Gastroesophageal sphincter (tissue), 4 donors: Measurements from ENCODE around the gene WSCD2. TPM values are rescaled to one million over a fixed set of nuclear protein-coding genes. Genes with fewer than 3 reads are reported as not detected.

Experiments used
- ATAC-seq: fragments of 150-250 bp; one replicate; pipeline ENCODE4 v1.9.1; 2016; ENCODE audit warnings: mild to moderate bottlenecking, moderate library complexity
- H3K27ac ChIP-seq, 4 donors: fragments of 200-600 bp; sonication (generic) in 3 of 4; 1 replicate in 3 of 4; 2 replicates in 1 of 4; pipeline ENCODE4 v1.5.1; 2016 to 2019
- H3K27me3 ChIP-seq: fragments of 200-600 bp; sonication (generic); one replicate; pipeline ENCODE4 v1.5.1; 2019
- H3K36me3 ChIP-seq, 2 donors: fragments of 200-600 bp; sonication (generic); one replicate each; pipeline ENCODE4 v1.5.1; 2019; ENCODE audit warnings: control low read depth in 1 of 2
- H3K4me1 ChIP-seq, 3 donors: fragments of 200-600 bp; sonication (generic); 1 replicate in 2 of 3; 2 replicates in 1 of 3; pipeline ENCODE4 v1.5.1; 2016 to 2019; ENCODE audit warnings: control low read depth in 2 of 3
- H3K4me3 ChIP-seq, 2 donors: fragments of 200-600 bp; sonication (generic); one replicate each; pipeline ENCODE4 v1.5.1; 2019; ENCODE audit warnings: mild to moderate bottlenecking in 1 of 2, moderate library complexity in 1 of 2
- H3K9me3 ChIP-seq, 3 donors: fragments of 200-600 bp; sonication (generic); one replicate each; pipeline ENCODE4 v1.5.1; 2017 to 2019; ENCODE audit warnings: control low read depth in 2 of 3
- EP300 ChIP-seq: sonication (generic); formaldehyde crosslinking; IDR thresholded peaks from one replicate; pipeline ENCODE4 v1.6.1; 2017; ENCODE audit warnings: antibody characterized with exemption, mild to moderate bottlenecking
- POLR2A ChIP-seq, 2 donors: fragments of 450-650 bp; IDR thresholded peaks; one replicate each; pipeline ENCODE4 v1.6.1; 2017; ENCODE audit warnings: antibody characterized with exemption in 2 of 2, mild to moderate bottlenecking in 2 of 2, moderate library complexity in 1 of 2
- POLR2AphosphoS5 ChIP-seq: sonication (generic); formaldehyde crosslinking; IDR thresholded peaks from one replicate; pipeline ENCODE4 v1.6.1; 2017; ENCODE audit warnings: antibody characterized with exemption
- WGBS, 2 donors: methylation state at CpG; one replicate each; pipeline ENCODE4 v1.1.5; 2018; ENCODE audit warnings: low coverage in 1 of 2; 5-methylcytosine and 5-hydroxymethylcytosine counted together
- total RNA-seq, 4 donors: library from RNA; depleted of rRNA; stranded (reverse); fragments of >200 nt; gene quantifications; one replicate each; pipeline ENCODE4 v1.1.0, GENCODE V29; 2016
- TF ChIP-seq, protein P1 (sequence below), 4 experiments: fragments of 200-600 bp in 2 of 4; fragments of 450-650 bp in 2 of 4; sonication (generic) in 1 of 4; IDR thresholded peaks; one replicate each; pipeline ENCODE4 v1.5.1; 2017 to 2019; ENCODE audit warnings: antibody characterized with exemption in 4 of 4, mild to moderate bottlenecking in 2 of 4, moderate library complexity in 2 of 4

The WSCD2 gene
- total RNA-seq, 4 donors from 2014 or later = 5.0 to 86.1 (median 31.6) TPM

- 58 to 59% methylated on average over 3 to 4 of the region's 4 CpGs for WGBS, 2 donors
- Histone ChIP-seq H3K27me3 (no peaks in the 10 kb centered on the region), H3K36me3 (no peaks in the 10 kb centered on the region), H3K27ac (no peak overlapping the region), H3K9me3 (no peaks in the 10 kb centered on the region), H3K4me1 (peaks cover 0 to 42% (median 4%) of the 10 kb centered on the region in 3 donors), H3K4me3 (no peak overlapping the region)
- ATAC-seq = no peak
- no peak for TF ChIP-seq POLR2AphosphoS5
- no peak for TF ChIP-seq POLR2A (IDR thresholded peaks at IDR 0.05)
- TF ChIP-seq, protein P1, sequence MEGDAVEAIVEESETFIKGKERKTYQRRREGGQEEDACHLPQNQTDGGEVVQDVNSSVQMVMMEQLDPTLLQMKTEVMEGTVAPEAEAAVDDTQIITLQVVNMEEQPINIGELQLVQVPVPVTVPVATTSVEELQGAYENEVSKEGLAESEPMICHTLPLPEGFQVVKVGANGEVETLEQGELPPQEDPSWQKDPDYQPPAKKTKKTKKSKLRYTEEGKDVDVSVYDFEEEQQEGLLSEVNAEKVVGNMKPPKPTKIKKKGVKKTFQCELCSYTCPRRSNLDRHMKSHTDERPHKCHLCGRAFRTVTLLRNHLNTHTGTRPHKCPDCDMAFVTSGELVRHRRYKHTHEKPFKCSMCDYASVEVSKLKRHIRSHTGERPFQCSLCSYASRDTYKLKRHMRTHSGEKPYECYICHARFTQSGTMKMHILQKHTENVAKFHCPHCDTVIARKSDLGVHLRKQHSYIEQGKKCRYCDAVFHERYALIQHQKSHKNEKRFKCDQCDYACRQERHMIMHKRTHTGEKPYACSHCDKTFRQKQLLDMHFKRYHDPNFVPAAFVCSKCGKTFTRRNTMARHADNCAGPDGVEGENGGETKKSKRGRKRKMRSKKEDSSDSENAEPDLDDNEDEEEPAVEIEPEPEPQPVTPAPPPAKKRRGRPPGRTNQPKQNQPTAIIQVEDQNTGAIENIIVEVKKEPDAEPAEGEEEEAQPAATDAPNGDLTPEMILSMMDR (IDR thresholded peaks at IDR 0.05) = no peak
- TF ChIP-seq EP300 = no peak
Measured at GRCh38 chr12:108099778-108100489, 29.2 kb upstream of the WSCD2 start.

GRCh38 chr12:108101605-108102175, 27.4 kb upstream of the WSCD2 start:
- Histone ChIP-seq H3K9me3 (no peaks in the 10 kb centered on the region), H3K4me1 (peaks cover 0 to 45% (median 5%) of the 10 kb centered on the region in 3 donors), H3K4me3 (no peak overlapping the region), H3K27ac (peak overlapping the region in 1 of 4 donors; percentile 33), H3K27me3 (no peaks in the 10 kb centered on the region), H3K36me3 (no peaks in the 10 kb centered on the region)
- no peak for ATAC-seq
- 54% methylated on average over 2 of the region's 3 CpGs; no CpG with 5 or more reads in 1 of the 2 donors for WGBS, 2 donors
- TF ChIP-seq POLR2AphosphoS5 (no peak), POLR2A (IDR thresholded peaks at IDR 0.05) (no peak), EP300 (no peak)
- TF ChIP-seq, protein P1 (IDR thresholded peaks at IDR 0.05) = no peak

GRCh38 chr12:108102363-108102762, 26.7 kb upstream of the WSCD2 start:
- Histone ChIP-seq H3K4me3 (no peak overlapping the region), H3K4me1 (peaks cover 4 to 52% (median 12%) of the 10 kb centered on the region in 3 donors), H3K9me3 (no peaks in the 10 kb centered on the region), H3K36me3 (no peaks in the 10 kb centered on the region), H3K27ac (peak overlapping the region in 1 of 4 donors; percentile 33), H3K27me3 (no peaks in the 10 kb centered on the region)
- TF ChIP-seq POLR2AphosphoS5 (no peak), POLR2A (IDR thresholded peaks at IDR 0.05) (no peak), EP300 (no peak)
- TF ChIP-seq, protein P1 (IDR thresholded peaks at IDR 0.05) = no peak
- 78 to 83% methylated on average over 1 of the region's 1 CpG for WGBS, 2 donors
- ATAC-seq = no peak

- Histone ChIP-seq H3K27ac (no peak overlapping the region), H3K4me3 (no peak overlapping the region), H3K27me3 (no peaks in the 10 kb centered on the region), H3K9me3 (no peaks in the 10 kb centered on the region), H3K4me1 (peaks cover 4 to 59% (median 12%) of the 10 kb centered on the region in 3 donors), H3K36me3 (no peaks in the 10 kb centered on the region)
- TF ChIP-seq EP300 (no peak), POLR2AphosphoS5 (no peak), POLR2A (IDR thresholded peaks at IDR 0.05) (no peak)
- TF ChIP-seq, protein P1 (IDR thresholded peaks at IDR 0.05) = no peak
- no peak for ATAC-seq
Measured at GRCh38 chr12:108103087-108103486, 26.0 kb upstream of the WSCD2 start.

DNA sequence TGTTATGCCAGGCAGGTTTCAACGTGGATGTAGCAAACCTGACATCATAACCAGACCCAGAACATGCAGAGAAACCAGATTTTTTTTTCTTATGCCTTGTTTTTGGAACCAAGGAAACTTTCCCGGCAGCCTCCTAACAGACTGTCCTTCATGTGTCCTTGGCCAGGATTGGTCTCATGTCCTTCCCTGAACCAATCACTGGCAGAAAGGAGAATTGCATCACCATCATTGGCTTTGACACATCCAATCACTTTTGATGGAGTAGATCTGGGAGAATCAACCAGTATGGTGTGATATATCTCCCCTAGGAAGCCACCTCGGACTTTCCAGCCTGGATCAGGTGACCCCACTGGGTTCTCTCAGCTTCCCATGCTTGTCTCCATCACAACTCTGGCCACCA, 25.6 kb upstream of the WSCD2 start:
- ATAC-seq = no peak
- Histone ChIP-seq H3K4me1 (peaks cover 4 to 59% (median 12%) of the 10 kb centered on the region in 3 donors), H3K27ac (no peak overlapping the region), H3K9me3 (no peaks in the 10 kb centered on the region), H3K36me3 (no peaks in the 10 kb centered on the region), H3K4me3 (no peak overlapping the region), H3K27me3 (no peaks in the 10 kb centered on the region)
- TF ChIP-seq POLR2AphosphoS5 (no peak), POLR2A (IDR thresholded peaks at IDR 0.05) (no peak), EP300 (no peak)
- WGBS, 2 donors = 66% methylated on average over 2 of the region's 3 CpGs; no CpG with 5 or more reads in 1 of the 2 donors
